GM18867 (cell line): ENCODE measurements around the gene CHST11.

Source experiments
- ATAC-seq: cut with Tn5 transposase; IDR thresholded peaks from one replicate; pipeline ENCODE4 v1.9.1; 2021; ENCODE audit warnings: mild to moderate bottlenecking, moderate library complexity; ENCODE audit not compliant: unreplicated experiment

The CHST11 gene

GRCh38 chr12:104459368-104459909 lies 2.7 kb downstream of the CHST11 start:
- ATAC-seq, result no peak

- ATAC-seq, result no peak
Observed at GRCh38 chr12:104460041-104460719, 3.4 kb downstream of the CHST11 start.

- no peak for ATAC-seq
Observed at GRCh38 chr12:104460973-104461698, 4.4 kb downstream of the CHST11 start.

- no peak for ATAC-seq
Observed at GRCh38 chr12:104462325-104462724, 5.6 kb downstream of the CHST11 start.

GRCh38 chr12:104462931-104463339 lies 6.2 kb downstream of the CHST11 start:
- peak; percentile 58 for ATAC-seq

- ATAC-seq, result peak; percentile 7
Observed at GRCh38 chr12:104463368-104463767, 6.6 kb downstream of the CHST11 start.

- ATAC-seq, result no peak
Observed at GRCh38 chr12:104464899-104465298, 8.2 kb downstream of the CHST11 start.

- ATAC-seq, result no peak
Observed at GRCh38 chr12:104466709-104467345, 10.1 kb downstream of the CHST11 start.

- peak; percentile 33 for ATAC-seq
Observed at GRCh38 chr12:104467346-104467837, 10.6 kb downstream of the CHST11 start.

- ATAC-seq, result no peak
Observed at GRCh38 chr12:104468371-104468770, 11.6 kb downstream of the CHST11 start.

GRCh38 chr12:104469066-104469465 lies 12.3 kb downstream of the CHST11 start:
- no peak for ATAC-seq

- ATAC-seq, result no peak
Observed at GRCh38 chr12:104469523-104469922, 12.8 kb downstream of the CHST11 start.

- ATAC-seq, result no peak
Observed at GRCh38 chr12:104470521-104470920, 13.8 kb downstream of the CHST11 start.

GRCh38 chr12:104471336-104471735 lies 14.6 kb downstream of the CHST11 start:
- ATAC-seq, result no peak

GRCh38 chr12:104472748-104473147 lies 16.0 kb downstream of the CHST11 start:
- ATAC-seq, result no peak

- peak; percentile 55 for ATAC-seq
Observed at GRCh38 chr12:104473374-104473983, 16.7 kb downstream of the CHST11 start.

GRCh38 chr12:104475271-104475670 lies 18.5 kb downstream of the CHST11 start:
- ATAC-seq, result no peak

- peak; percentile 20 for ATAC-seq
Observed at GRCh38 chr12:104477510-104478390, 21.0 kb downstream of the CHST11 start.

- ATAC-seq, result peak; percentile 90
Observed at GRCh38 chr12:104478396-104479122, 21.8 kb downstream of the CHST11 start.
